OCI-LY7 (cell line): Measurements from ENCODE around the gene DHRS7B. TPM values are rescaled to one million over a fixed set of nuclear protein-coding genes. Genes with fewer than 3 reads are reported as not detected.
"Not testable (repeated sequence)": the region's sequence is repeated elsewhere in the genome, so short reads cannot be mapped to it uniquely, and the experiment has no call there.

Experiments used
- BruUV-seq: library from RNA; stranded (reverse); fragments of 400-500 nt; replicated peaks from 2 replicates; lab custom pipeline; 2021; lab: Mats Ljungman, UMichigan
- CTCF ChIA-PET: fragments of 300-600 bp; sonication (Branson Sonifier 250); formaldehyde crosslinking; loops from one replicate; lab custom pipeline; 2022; ENCODE audit warnings: antibody characterized with exemption; ENCODE audit not compliant: unreplicated experiment; lab: Charles Lee
- POLR2A ChIA-PET: fragments of 300-600 bp; sonication (Branson Sonifier 250); formaldehyde crosslinking; loops from one replicate; lab custom pipeline; 2022; ENCODE audit warnings: antibody characterized with exemption; lab: Charles Lee
- DNase-seq: peaks from one replicate; pipeline ENCODE4 v3.0.0-alpha.2; 2015; ENCODE audit warnings: low spot score
- H2AFZ ChIP-seq: fragments of 200-600 bp; sonication (generic), shearing (Covaris generic); 2 replicates; pipeline ENCODE4 v1.6.1; 2014; ENCODE audit warnings: mild to moderate bottlenecking, antibody characterized with exemption, low read length, moderate library complexity
- H3K27ac ChIP-seq: fragments of 200-600 bp; sonication (generic); 2 replicates; pipeline ENCODE4 v1.5.1; 2014; ENCODE audit warnings: mixed run types, low read depth, mild to moderate bottlenecking, moderate library complexity, low read length, inconsistent platforms; ENCODE audit not compliant: poor library complexity, severe bottlenecking
- H3K36me3 ChIP-seq: fragments of 200-600 bp; sonication (generic); 2 replicates; pipeline ENCODE4 v1.6.1; 2014; ENCODE audit warnings: mild to moderate bottlenecking, antibody characterized with exemption, low read length, moderate library complexity, mixed read lengths; ENCODE audit not compliant: insufficient read depth
- H3K4me1 ChIP-seq: fragments of 200-600 bp; sonication (generic); 2 replicates; pipeline ENCODE4 v1.5.1; 2014; ENCODE audit warnings: mild to moderate bottlenecking, low read length; ENCODE audit not compliant: insufficient read depth, poor library complexity, severe bottlenecking
- H3K4me2 ChIP-seq: fragments of 200-600 bp; sonication (generic); 2 replicates; pipeline ENCODE4 v1.6.1; 2014; ENCODE audit warnings: mild to moderate bottlenecking, low read length
- H3K4me3 ChIP-seq: fragments of 200-600 bp; sonication (generic); 2 replicates; pipeline ENCODE4 v1.5.1; 2014; ENCODE audit warnings: mild to moderate bottlenecking, low read depth, low read length; ENCODE audit not compliant: poor library complexity, severe bottlenecking
- H3K79me2 ChIP-seq: fragments of 200-600 bp; sonication (generic); 2 replicates; pipeline ENCODE4 v1.6.1; 2016; ENCODE audit warnings: low read depth, mild to moderate bottlenecking, low read length, moderate library complexity, mixed read lengths; ENCODE audit not compliant: insufficient read depth
- H3K9me2 ChIP-seq: fragments of 200-600 bp; sonication (generic); 2 replicates; pipeline ENCODE4 v1.6.1; 2016; ENCODE audit warnings: mild to moderate bottlenecking, low read length, mixed read lengths; ENCODE audit not compliant: insufficient read depth
- H3K9me3 ChIP-seq: fragments of 200-600 bp; sonication (generic); 2 replicates; pipeline ENCODE4 v1.6.1; 2014; ENCODE audit warnings: mild to moderate bottlenecking, mixed run types, low read length, mixed read lengths
- H4K20me1 ChIP-seq: fragments of 200-600 bp; sonication (generic); 2 replicates; pipeline ENCODE4 v1.6.1; 2014; ENCODE audit warnings: mild to moderate bottlenecking, antibody characterized with exemption, low read length, moderate library complexity, mixed read lengths; ENCODE audit not compliant: insufficient read depth
- EZH2phosphoT487 ChIP-seq: fragments of 200-600 bp; sonication (generic); IDR thresholded peaks from 2 replicates; pipeline ENCODE4 v1.6.1; 2018; ENCODE audit warnings: low read depth, borderline replicate concordance, mild to moderate bottlenecking, mixed run types, antibody characterized with exemption, low read length, moderate library complexity, mixed read lengths
- intact Hi-C: fragments of 100-400 bp; cut with micrococcal nuclease; formaldehyde crosslinking; loops from one replicate; pipeline ENCODE4 v1.10.0; 2022; ENCODE audit not compliant: unreplicated experiment
- total RNA-seq, 2 experiments: library from RNA; depleted of rRNA in 1 of 2; stranded (reverse); fragments of >200 nt in 1 of 2; shearing (Covaris generic) in 1 of 2; gene quantifications; 2 replicates each; pipeline ENCODE4 v1.2.3, GENCODE V29; 2014 to 2022
- TF ChIP-seq, protein P1 (sequence below): fragments of 200-600 bp; sonication (generic); conservative IDR thresholded peaks from 2 replicates; pipeline ENCODE4 v1.5.1; 2014; ENCODE audit warnings: mild to moderate bottlenecking, antibody characterized with exemption, low read length, moderate library complexity, mixed read lengths

Gene DHRS7B
- total RNA-seq, 2 experiments from 2014 or later = 16.0 to 16.5 TPM

DNA sequence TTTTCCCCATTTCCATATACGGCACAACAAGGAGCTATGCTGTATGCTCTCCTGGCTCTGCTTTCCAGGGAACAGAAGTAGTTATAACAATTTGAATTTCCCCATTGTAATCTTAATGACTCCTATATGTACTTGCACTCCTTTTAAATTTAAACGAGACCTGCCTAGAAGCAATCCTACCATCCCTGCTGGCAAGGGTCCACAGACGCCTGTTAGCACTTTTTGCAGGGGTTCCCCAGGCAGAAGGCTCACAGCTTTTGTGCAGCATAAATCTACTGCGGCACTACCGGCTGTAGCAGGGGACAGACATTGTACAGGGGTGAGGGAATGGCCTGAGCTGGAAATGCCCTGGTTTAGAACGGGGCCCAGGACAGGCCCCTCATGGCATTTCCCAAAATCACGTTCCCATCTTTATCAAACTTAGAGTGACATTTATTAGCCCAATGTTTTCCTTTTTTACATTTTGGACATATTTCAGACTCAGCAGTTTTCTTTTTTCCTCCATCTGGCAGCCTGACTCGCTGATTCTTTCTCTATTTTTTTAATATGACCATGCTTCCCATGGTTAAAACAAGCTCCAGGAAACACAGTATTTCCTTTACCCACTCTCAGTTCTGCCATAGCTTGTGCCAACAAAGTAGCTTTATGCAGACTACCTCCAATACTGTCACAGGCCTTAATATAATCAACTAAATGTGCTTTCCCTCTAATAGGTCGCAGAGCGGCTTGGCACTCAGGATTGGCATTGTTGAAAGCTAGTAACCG is 48.6 kb upstream of the DHRS7B start:
- CTCF ChIA-PET = no interaction called here
- Histone ChIP-seq H3K79me2 (no peaks in the 10 kb centered on the region), H3K4me2 (no peak overlapping the region), H3K27ac (no peak overlapping the region), H2AFZ (no peak overlapping the region), H3K36me3 (no peaks in the 10 kb centered on the region), H3K9me3 (0 out of 2 replicates have a peak, but pooled peaks cover 8% of the 10 kb centered on the region), H3K9me2 (no peaks in the 10 kb centered on the region), H3K4me1 (peaks cover 2% of the 10 kb centered on the region), H3K4me3 (no peak overlapping the region), H4K20me1 (no peaks in the 10 kb centered on the region)
- TF ChIP-seq, protein P1, sequence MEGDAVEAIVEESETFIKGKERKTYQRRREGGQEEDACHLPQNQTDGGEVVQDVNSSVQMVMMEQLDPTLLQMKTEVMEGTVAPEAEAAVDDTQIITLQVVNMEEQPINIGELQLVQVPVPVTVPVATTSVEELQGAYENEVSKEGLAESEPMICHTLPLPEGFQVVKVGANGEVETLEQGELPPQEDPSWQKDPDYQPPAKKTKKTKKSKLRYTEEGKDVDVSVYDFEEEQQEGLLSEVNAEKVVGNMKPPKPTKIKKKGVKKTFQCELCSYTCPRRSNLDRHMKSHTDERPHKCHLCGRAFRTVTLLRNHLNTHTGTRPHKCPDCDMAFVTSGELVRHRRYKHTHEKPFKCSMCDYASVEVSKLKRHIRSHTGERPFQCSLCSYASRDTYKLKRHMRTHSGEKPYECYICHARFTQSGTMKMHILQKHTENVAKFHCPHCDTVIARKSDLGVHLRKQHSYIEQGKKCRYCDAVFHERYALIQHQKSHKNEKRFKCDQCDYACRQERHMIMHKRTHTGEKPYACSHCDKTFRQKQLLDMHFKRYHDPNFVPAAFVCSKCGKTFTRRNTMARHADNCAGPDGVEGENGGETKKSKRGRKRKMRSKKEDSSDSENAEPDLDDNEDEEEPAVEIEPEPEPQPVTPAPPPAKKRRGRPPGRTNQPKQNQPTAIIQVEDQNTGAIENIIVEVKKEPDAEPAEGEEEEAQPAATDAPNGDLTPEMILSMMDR = no peak
- no peak for TF ChIP-seq EZH2phosphoT487
- POLR2A ChIA-PET = interaction anchor here (1.1 to 1.9 kb wide), 4 partner anchors 13 to 35 kb away, joined by 3 to 5 read pairs (median 4); no protein-coding TSS in a partner anchor
- BruUV-seq = no TSS peak
- DNase-seq = no peak
- intact Hi-C loops = no loop called here

DNA sequence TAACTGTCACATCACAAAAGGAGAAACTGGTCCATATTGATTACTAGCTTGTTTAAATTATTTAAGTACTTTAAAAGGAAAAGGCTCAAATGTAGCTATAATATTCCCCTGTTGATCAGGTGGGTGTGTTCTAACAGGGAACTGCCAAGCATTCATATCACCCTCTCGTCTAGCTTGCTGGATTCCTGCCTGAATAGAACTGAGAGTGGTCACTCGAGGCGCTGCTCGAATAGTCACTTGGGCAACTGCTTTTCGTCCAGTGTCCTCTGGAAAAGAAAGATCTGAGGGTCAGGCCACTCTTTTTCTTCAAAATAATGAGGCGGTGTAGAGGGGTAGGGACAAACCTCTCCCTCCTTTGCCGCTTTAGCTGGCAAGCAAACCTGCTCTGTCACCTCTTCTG is 47.6 kb upstream of the DHRS7B start:
- ChIA-PET POLR2A (interaction anchor here (0.6 to 1.9 kb wide), 5 partner anchors 9 to 36 kb away, joined by 3 to 5 read pairs (median 4); partner anchors contain the start of gene USP22), CTCF (no interaction called here)
- H3K4me2 ChIP-seq = no peak overlapping the region
- peaks cover 9% of the 10 kb centered on the region for H3K4me1 ChIP-seq
- H3K9me3 ChIP-seq = 0 out of 2 replicates have a peak, but pooled peaks cover 8% of the 10 kb centered on the region
- TF ChIP-seq, protein P1 = no peak
- TF ChIP-seq EZH2phosphoT487 = no peak
- H2AFZ ChIP-seq = no peak overlapping the region
- no peaks in the 10 kb centered on the region for H4K20me1 ChIP-seq
- intact Hi-C loops = no loop called here
- no TSS peak for BruUV-seq
- no peaks in the 10 kb centered on the region for H3K36me3 ChIP-seq
- no peak overlapping the region for H3K27ac ChIP-seq
- no peak for DNase-seq
- H3K79me2 ChIP-seq = no peaks in the 10 kb centered on the region
- H3K9me2 ChIP-seq = no peaks in the 10 kb centered on the region
- H3K4me3 ChIP-seq = no peak overlapping the region

DNA sequence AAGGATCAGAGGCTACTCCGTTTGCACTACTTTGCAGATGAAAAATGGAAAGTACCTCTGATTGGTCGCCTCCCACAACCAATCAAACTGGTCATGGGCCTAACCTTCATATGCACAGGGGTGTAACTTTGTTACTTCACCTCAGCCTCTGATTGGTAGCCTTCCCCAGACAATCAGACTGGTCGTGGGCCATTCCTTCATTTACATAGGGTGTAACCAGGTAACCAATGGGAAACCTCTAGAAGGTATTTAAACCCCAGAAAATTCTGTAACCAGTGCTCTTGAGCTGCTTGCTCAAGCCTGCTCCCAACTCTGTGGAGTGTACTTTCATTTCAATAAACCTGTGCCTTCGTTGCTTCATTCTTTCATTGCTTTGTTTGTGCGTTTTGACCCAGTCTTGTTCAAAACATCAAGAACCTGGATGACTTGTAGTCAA is 44.7 kb upstream of the DHRS7B start:
- Histone ChIP-seq H3K4me1 (peaks cover 9% of the 10 kb centered on the region), H3K9me3 (0 out of 2 replicates have a peak, but pooled peaks cover 8% of the 10 kb centered on the region), H3K27ac (no peak overlapping the region), H3K9me2 (no peaks in the 10 kb centered on the region), H3K4me2 (no peak overlapping the region), H2AFZ (no peak overlapping the region), H3K4me3 (no peak overlapping the region), H4K20me1 (no peaks in the 10 kb centered on the region), H3K79me2 (no peaks in the 10 kb centered on the region), H3K36me3 (no peaks in the 10 kb centered on the region)
- TF ChIP-seq EZH2phosphoT487 = no peak
- TF ChIP-seq, protein P1 = no peak
- BruUV-seq = no TSS peak
- POLR2A ChIA-PET = interaction anchor here (0.6 kb wide), 1 partner anchor 354 kb away, joined by 3 read pairs; no protein-coding TSS in a partner anchor
- intact Hi-C loops = no loop called here
- no peak for DNase-seq
- CTCF ChIA-PET = no interaction called here

DNA sequence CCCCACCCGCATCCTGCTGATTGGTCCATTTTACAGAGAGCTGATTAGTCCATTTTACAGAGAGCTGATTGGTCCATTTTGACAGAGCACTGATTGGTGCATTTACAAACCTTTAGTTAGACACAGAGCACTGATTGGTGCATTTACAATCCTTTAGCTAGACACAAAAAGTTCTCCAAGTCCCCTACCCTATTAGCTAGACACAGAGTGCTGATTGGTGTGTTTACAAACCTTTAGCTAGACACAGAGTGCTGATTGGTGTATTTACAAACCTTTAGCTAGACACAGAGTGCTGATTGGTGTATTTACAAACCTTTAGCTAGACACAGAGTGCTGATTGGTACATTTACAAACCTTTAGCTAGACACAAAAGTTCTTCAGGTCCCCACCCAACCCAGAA is 41.5 kb upstream of the DHRS7B start:
- CTCF ChIA-PET, H3K36me3 ChIP-seq: not testable (repeated sequence)

More for the DNA sequence above, 41.5 kb upstream of the DHRS7B start:
- peaks cover 22% of the 10 kb centered on the region for H3K4me1 ChIP-seq
- intact Hi-C loops, H4K20me1 ChIP-seq, H3K9me3 ChIP-seq, DNase-seq, H3K79me2 ChIP-seq, H2AFZ ChIP-seq, H3K4me2 ChIP-seq, H3K4me3 ChIP-seq, H3K27ac ChIP-seq, H3K9me2 ChIP-seq, BruUV-seq: not testable (repeated sequence)
- POLR2A ChIA-PET = interaction anchor here (0.5 to 0.9 kb wide), 3 partner anchors 23 to 417 kb away, joined by 3 read pairs; no protein-coding TSS in a partner anchor
